HFFc6 (cell line): ENCODE measurements around the gene NUDT21. TPM values are rescaled to one million over a fixed set of nuclear protein-coding genes. Genes with fewer than 3 reads are reported as not detected.
"Not testable (repeated sequence)": the region's sequence is repeated elsewhere in the genome, so short reads cannot be mapped to it uniquely, and the experiment has no call there.

ENCODE experiments used
- DNase-seq: peaks from one replicate; pipeline ENCODE4 v3.0.0-alpha.2; 2018
- H3K27ac Mint-ChIP-seq: 2 replicates; pipeline ENCODE4 v1.8.0; 2020; ENCODE audit warnings: mild to moderate bottlenecking, mixed read lengths
- H3K27me3 Mint-ChIP-seq: 2 replicates; pipeline ENCODE4 v1.8.0; 2021; ENCODE audit warnings: mild to moderate bottlenecking, moderate library complexity, mixed read lengths; ENCODE audit not compliant: insufficient read depth
- H3K36me3 Mint-ChIP-seq: 2 replicates; pipeline ENCODE4 v1.8.0; 2021; ENCODE audit warnings: low read depth, mixed read lengths
- H3K4me1 Mint-ChIP-seq: 2 replicates; pipeline ENCODE4 v1.8.0; 2020; ENCODE audit warnings: low read depth, mixed read lengths
- H3K4me3 Mint-ChIP-seq: 2 replicates; pipeline ENCODE4 v1.8.0; 2020; ENCODE audit warnings: mild to moderate bottlenecking, moderate library complexity, mixed read lengths
- H3K9me3 Mint-ChIP-seq: 2 replicates; pipeline ENCODE4 v1.8.0; 2020; ENCODE audit warnings: mild to moderate bottlenecking, mixed read lengths
- long read RNA-seq: library from polyadenylated mRNA; unstranded; transcript quantifications from one replicate; pipeline ENCODE4 v2.0.0, GENCODE V29; 2019
- total RNA-seq, 6 experiments: library from RNA; stranded (reverse); fragmentation: NEBNext Ultra II Directional; extraction: Animal tissue kit (Norgen Biotek cat#: 25700); gene quantifications; 2 replicates in 1 of 6; 3 replicates in 5 of 6; pipeline ENCODE4 v1.2.3, GENCODE V29; 2021
- TF ChIP-seq, protein P1 (sequence below): fragments of 200-600 bp; sonication (generic); IDR thresholded peaks from 2 replicates; pipeline ENCODE4 v1.5.0; 2021; ENCODE audit warnings: antibody characterized with exemption, mild to moderate bottlenecking

The NUDT21 gene
- 100 to 1,000 TPM; 114 to 150 (median 138) TPM for total RNA-seq
- long read RNA-seq, full-length matches to known transcripts: 72 of 86 reads
- long read RNA-seq, partial matches to known transcripts: 4 of 86 reads
- long read RNA-seq, other reads (novel, unspliced or antisense): 10 of 86 reads

DNA sequence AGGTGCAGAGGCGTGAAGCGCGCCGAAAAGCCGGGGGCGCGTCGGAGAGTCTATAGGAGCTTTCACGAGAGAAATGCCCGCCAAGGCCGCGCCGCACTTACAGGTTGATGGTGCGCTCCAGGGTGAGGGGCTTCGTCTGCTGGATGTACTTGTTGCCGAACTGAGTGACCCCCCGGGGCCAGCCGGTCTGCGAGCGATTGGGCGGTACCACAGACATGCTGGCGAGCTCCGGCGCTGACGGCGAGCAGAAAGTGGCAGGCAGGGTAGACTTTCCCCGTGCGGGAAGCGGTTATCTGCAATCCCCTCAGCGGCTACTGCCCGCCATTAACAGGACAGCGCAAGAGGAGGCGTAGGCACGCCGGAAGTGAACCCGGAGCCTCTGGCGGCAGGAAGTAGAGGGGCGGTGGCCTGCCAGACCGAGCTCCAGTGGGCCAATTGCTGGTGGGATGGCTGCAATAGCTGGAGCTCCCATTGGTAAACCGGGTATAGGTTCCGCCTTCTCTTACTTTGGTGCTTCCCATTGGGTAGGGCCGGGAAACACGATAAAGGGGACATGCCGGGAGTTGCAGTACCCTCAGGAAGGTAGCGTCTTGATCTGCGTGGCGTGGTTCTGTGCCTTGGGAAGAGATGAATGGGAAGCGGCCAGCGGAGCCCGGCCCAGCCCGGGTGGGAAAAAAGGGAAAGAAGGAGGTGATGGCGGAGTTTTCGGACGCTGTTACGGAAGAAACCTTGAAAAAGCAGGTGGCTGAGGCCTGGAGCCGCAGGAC lies at the start of gene NUDT21, which contains the start of gene OGFOD1:
NUDT21 (minus strand) TSS at position 347 of the 767 bp plus-strand sequence; CDS start at position 217, 130 bp downstream.
OGFOD1 (plus strand) TSS at position 569 of the 767 bp plus-strand sequence; CDS start at position 628, 59 bp downstream.
- peak; percentile 98 for DNase-seq
- peaks cover 51% of the 10 kb centered on the region for H3K4me1 Mint-ChIP-seq
- H3K9me3 Mint-ChIP-seq: no peaks in the 10 kb centered on the region
- H3K36me3 Mint-ChIP-seq: peaks cover 50% of the 10 kb centered on the region
- H3K27ac Mint-ChIP-seq: peak within 1 kb of the TSS; percentile 95
- peaks cover 1% of the 10 kb centered on the region; the same call in 1 of the 2 replicates for H3K27me3 Mint-ChIP-seq
- peak within 1 kb of the TSS; percentile 98 for H3K4me3 Mint-ChIP-seq
- TF ChIP-seq, protein P1, sequence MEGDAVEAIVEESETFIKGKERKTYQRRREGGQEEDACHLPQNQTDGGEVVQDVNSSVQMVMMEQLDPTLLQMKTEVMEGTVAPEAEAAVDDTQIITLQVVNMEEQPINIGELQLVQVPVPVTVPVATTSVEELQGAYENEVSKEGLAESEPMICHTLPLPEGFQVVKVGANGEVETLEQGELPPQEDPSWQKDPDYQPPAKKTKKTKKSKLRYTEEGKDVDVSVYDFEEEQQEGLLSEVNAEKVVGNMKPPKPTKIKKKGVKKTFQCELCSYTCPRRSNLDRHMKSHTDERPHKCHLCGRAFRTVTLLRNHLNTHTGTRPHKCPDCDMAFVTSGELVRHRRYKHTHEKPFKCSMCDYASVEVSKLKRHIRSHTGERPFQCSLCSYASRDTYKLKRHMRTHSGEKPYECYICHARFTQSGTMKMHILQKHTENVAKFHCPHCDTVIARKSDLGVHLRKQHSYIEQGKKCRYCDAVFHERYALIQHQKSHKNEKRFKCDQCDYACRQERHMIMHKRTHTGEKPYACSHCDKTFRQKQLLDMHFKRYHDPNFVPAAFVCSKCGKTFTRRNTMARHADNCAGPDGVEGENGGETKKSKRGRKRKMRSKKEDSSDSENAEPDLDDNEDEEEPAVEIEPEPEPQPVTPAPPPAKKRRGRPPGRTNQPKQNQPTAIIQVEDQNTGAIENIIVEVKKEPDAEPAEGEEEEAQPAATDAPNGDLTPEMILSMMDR: no peak

DNA sequence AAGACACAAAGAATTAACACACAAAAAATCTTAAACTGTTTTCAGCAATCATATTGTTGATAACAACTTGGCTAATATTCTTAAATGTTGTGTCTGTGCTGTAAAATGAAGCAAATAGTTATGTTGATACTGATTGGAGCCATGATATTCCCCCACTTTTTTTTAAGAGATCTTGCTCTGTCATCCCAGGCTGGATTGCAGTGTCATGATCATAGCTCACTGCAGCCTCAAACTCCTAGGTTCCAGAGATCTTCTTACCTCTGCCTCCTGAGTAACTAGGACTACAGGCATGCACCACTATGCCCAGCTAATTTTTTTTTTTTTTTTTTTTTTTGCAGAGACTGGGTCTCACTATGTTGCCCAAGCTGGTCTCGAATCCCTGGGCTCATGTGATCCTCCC lies 42.7 kb upstream of the NUDT21 start:
- Mint-ChIP-seq H3K4me1 (no peaks in the 10 kb centered on the region), H3K27ac (no peak overlapping the region), H3K9me3 (no peaks in the 10 kb centered on the region), H3K4me3 (no peak overlapping the region), H3K36me3 (peaks cover 40% of the 10 kb centered on the region), H3K27me3 (no peaks in the 10 kb centered on the region)
- TF ChIP-seq, protein P1: no peak
- DNase-seq: no peak

DNA sequence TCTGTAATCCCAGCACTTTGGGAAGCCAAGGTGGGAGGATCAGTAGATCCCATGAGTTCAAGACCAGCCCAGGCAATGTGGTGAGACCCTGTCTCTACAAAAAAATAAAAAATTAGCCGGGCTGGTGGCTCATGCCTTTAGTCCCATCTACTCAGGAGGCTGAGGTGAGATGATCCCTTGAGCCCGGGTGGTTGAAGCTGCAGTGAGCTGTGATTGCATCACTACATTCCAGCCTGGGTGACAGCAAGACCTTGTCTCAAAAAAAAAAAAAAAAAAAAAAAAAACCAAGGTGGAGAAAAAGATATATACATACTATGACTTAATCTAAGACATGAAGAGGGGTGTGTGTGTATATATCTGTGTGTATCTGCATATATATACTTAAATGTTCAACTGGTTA lies 42.0 kb upstream of the NUDT21 start:
- Mint-ChIP-seq H3K27ac (no peak overlapping the region), H3K9me3 (no peaks in the 10 kb centered on the region), H3K4me1 (no peaks in the 10 kb centered on the region), H3K4me3 (no peak overlapping the region), H3K27me3 (no peaks in the 10 kb centered on the region), H3K36me3 (peaks cover 33% of the 10 kb centered on the region)
- no peak for DNase-seq
- TF ChIP-seq, protein P1: no peak

DNA sequence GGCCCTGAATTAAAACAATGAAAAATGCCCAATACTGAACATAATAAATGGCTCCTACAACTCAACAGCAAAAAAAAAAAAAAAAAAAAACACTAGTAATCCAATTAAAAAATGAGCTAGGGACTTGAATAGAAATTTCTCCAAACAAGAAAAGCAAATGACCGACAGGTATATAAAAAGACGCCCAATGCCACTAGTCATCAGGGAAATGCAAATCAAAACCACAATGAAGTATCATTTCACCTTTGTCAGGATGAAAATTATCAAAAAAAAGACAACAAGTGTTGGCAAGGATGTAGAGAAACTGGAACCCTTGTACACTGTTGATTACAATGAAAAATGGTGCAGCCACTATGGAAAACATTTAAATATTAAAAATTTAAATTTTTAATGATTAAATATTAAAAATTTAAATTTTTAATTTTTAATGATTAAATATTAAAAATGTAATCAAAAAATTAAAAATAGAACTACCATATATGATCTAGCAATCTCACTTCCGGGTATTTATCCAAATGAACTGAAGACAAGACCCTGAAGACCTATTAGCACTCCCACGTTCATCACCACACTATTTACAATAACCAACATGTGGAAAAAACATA lies 40.6 kb upstream of the NUDT21 start:
- H3K4me3 Mint-ChIP-seq: no peak overlapping the region
- no peaks in the 10 kb centered on the region for H3K9me3 Mint-ChIP-seq
- H3K27me3 Mint-ChIP-seq: no peaks in the 10 kb centered on the region
- TF ChIP-seq, protein P1: no peak
- no peaks in the 10 kb centered on the region for H3K4me1 Mint-ChIP-seq
- H3K27ac Mint-ChIP-seq: no peak overlapping the region
- no peak for DNase-seq
- H3K36me3 Mint-ChIP-seq: peaks cover 23% of the 10 kb centered on the region

DNA sequence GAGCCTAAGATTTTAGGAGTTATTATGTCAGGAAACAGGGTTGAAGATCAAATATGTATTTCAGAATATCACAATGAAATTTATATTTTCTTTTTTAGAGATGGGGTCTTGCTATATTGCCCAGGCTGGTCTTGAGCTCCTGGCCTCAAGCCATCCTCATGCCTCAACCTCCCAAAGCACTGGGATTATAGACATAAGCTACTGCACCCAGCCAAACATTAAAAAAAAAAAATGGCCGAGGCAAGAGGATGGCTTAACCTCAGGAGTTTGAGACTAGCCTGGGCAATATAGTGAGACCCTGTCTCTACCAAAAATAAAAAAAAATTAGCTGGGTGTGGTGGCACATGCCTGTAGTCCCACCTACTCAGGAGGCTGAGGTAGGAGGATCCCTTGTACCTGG lies 37.7 kb upstream of the NUDT21 start:
- not testable (repeated sequence) for H3K9me3 Mint-ChIP-seq, H3K4me1 Mint-ChIP-seq, DNase-seq, H3K27ac Mint-ChIP-seq, H3K27me3 Mint-ChIP-seq, H3K4me3 Mint-ChIP-seq
- peaks cover 25% of the 10 kb centered on the region for H3K36me3 Mint-ChIP-seq

DNA sequence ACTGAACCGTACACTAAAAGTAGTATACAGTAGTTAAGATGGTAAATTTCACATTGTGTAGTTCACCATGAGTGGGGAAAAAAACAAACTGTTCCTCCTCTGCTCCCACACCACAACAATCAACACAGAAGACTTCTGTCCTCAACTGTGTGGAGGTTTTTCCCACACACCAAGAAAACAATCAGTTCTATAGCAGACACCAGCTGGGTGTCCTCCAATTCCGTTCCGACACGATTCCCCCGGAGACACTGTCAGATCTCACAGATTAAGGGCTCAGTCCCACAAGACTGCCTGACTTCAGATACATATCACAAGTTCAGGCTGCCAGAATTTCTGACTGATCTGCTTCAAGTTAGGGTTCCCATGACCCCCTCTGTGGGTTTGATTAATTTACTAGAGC lies 36.9 kb upstream of the NUDT21 start:
- DNase-seq: no peak

More for the DNA sequence above, 36.9 kb upstream of the NUDT21 start:
- Mint-ChIP-seq H3K27ac (no peak overlapping the region; the same call in 1 of the 2 replicates), H3K27me3 (no peaks in the 10 kb centered on the region), H3K9me3 (no peaks in the 10 kb centered on the region), H3K4me1 (no peaks in the 10 kb centered on the region), H3K36me3 (peaks cover 19% of the 10 kb centered on the region), H3K4me3 (no peak overlapping the region)
- TF ChIP-seq, protein P1: no peak
